Gastrocnemius medialis (tissue), 4 donors: Measurements from ENCODE around the gene IL20RA.

Source experiments
- CTCF ChIP-seq, 5 experiments: fragments of 450-650 bp in 3 of 5; fragments of 200-600 bp in 2 of 5; sonication (generic) in 2 of 5; IDR thresholded peaks in 4 of 5; conservative IDR thresholded peaks in 1 of 5; 1 replicate in 4 of 5; 2 replicates in 1 of 5; pipeline ENCODE4 v1.5.1; 2016 to 2019; ENCODE audit warnings: antibody characterized with exemption in 5 of 5, mild to moderate bottlenecking in 3 of 5, moderate library complexity in 3 of 5
- POLR2A ChIP-seq, 2 donors: fragments of 450-650 bp; IDR thresholded peaks; one replicate each; pipeline ENCODE4 v1.6.1; 2017; ENCODE audit warnings: antibody characterized with exemption in 2 of 2, mild to moderate bottlenecking in 2 of 2, moderate library complexity in 2 of 2

GRCh38 chr6:137039010-137039409, 5.8 kb downstream of the IL20RA start:
- TF ChIP-seq CTCF (IDR thresholded peaks at IDR 0.05 in 4 of 5, conservative IDR thresholded peaks at IDR 0.05 in 1 of 5) (no peak), POLR2A (IDR thresholded peaks at IDR 0.05) (no peak)
